ENCODE results near the gene ATP8A2.

The ATP8A2 gene

GRCh38 chr13:25844559-25845434 lies 473.0 kb downstream of the ATP8A2 start:
- no peak for TF ChIP-seq CTCF (IDR thresholded peaks at IDR 0.05)
- Histone ChIP-seq H3K4me3 (no peak overlapping the region), H3K27ac (no peak overlapping the region)
- no peak for DNase-seq (ENCODE audit: low spot score)

GRCh38 chr13:25846222-25846984 lies 474.6 kb downstream of the ATP8A2 start:
- no peak for DNase-seq (ENCODE audit: low spot score)
- H3K4me3 ChIP-seq, result no peak overlapping the region
- H3K27ac ChIP-seq, result no peak overlapping the region
- TF ChIP-seq CTCF (IDR thresholded peaks at IDR 0.05), result no peak

- TF ChIP-seq CTCF (IDR thresholded peaks at IDR 0.05), result no peak
- Histone ChIP-seq H3K27ac (no peak overlapping the region), H3K4me3 (no peak overlapping the region)
- DNase-seq (ENCODE audit: low spot score), result no peak
Observed at GRCh38 chr13:25847145-25847544, 475.4 kb downstream of the ATP8A2 start.

- no peak for DNase-seq (ENCODE audit: low spot score)
- no peak overlapping the region for H3K27ac ChIP-seq
- no peak overlapping the region for H3K4me3 ChIP-seq
- no peak for TF ChIP-seq CTCF (IDR thresholded peaks at IDR 0.05)
Observed at GRCh38 chr13:25847635-25848626, 476.2 kb downstream of the ATP8A2 start.

- TF ChIP-seq CTCF (IDR thresholded peaks at IDR 0.05), result no peak
- DNase-seq (ENCODE audit: low spot score), result no peak
Observed at GRCh38 chr13:25848812-25849745, 477.3 kb downstream of the ATP8A2 start.

GRCh38 chr13:25857830-25858229 lies 486.1 kb downstream of the ATP8A2 start:
- no peak for DNase-seq (ENCODE audit: low spot score)
- no peak for TF ChIP-seq CTCF (IDR thresholded peaks at IDR 0.05)
- H3K27ac ChIP-seq, result no peak overlapping the region
- no peak overlapping the region for H3K4me3 ChIP-seq

More at GRCh38 chr13:25848812-25849745, 477.3 kb downstream of the ATP8A2 start:
- Histone ChIP-seq H3K27ac (no peak overlapping the region), H3K4me3 (no peak overlapping the region)

Data from coronary artery (tissue), 2 donors.